HepG2 (cell line): ENCODE data around the gene SRP72. TPM values are rescaled to one million over a fixed set of nuclear protein-coding genes. Genes with fewer than 3 reads are reported as not detected.
A peak's percentile ranks its signal among the peaks of the same experiment; 100 is the strongest.

Source experiments
- EHMT2 ChIP-seq: fragments of 200-600 bp; sonication (generic); IDR thresholded peaks from 2 replicates; pipeline ENCODE4 v1.7.0; 2017; ENCODE audit warnings: antibody characterized with exemption, low read depth, low read length, borderline replicate concordance
- GATA4 ChIP-seq: sonication (generic); IDR thresholded peaks from 2 replicates; pipeline ENCODE4 v1.6.1; 2016; ENCODE audit warnings: antibody characterized with exemption, low read depth, borderline replicate concordance
- HNF4A ChIP-seq: sonication (generic); formaldehyde crosslinking; IDR thresholded peaks from 2 replicates; pipeline ENCODE4 v1.4.0; 2020; ENCODE audit warnings: missing genetic modification reagents
- KDM4B ChIP-seq: sonication (generic); formaldehyde crosslinking; IDR thresholded peaks from 2 replicates; pipeline ENCODE4 v1.4.0; 2020; ENCODE audit warnings: missing genetic modification reagents
- SALL1 ChIP-seq: sonication (generic); formaldehyde crosslinking; IDR thresholded peaks from 2 replicates; pipeline ENCODE4 v1.8.0; 2022; ENCODE audit warnings: mild to moderate bottlenecking, missing genetic modification reagents
- SP1 ChIP-seq, 2 experiments: fragments of 450-650 bp in 1 of 2; sonication (generic) in 1 of 2; formaldehyde crosslinking in 1 of 2; IDR thresholded peaks; 2 replicates each; pipeline versions ENCODE4 v1.4.0 to v1.6.1; 2016 to 2020; ENCODE audit warnings: missing genetic modification reagents in 1 of 2
- SP4 ChIP-seq: sonication (generic); formaldehyde crosslinking; IDR thresholded peaks from 2 replicates; pipeline ENCODE4 v1.8.1; 2023; ENCODE audit warnings: mild to moderate bottlenecking, missing genetic modification reagents
- STAG1 ChIP-seq: sonication (generic); formaldehyde crosslinking; IDR thresholded peaks from 2 replicates; pipeline ENCODE4 v1.4.0; 2020; ENCODE audit warnings: missing genetic modification reagents
- ZNF460 ChIP-seq: sonication (generic); formaldehyde crosslinking; IDR thresholded peaks from 2 replicates; pipeline ENCODE4 v1.5.1; 2020; ENCODE audit warnings: missing genetic modification reagents, mild to moderate bottlenecking, borderline replicate concordance
- ZNF577 ChIP-seq: sonication (generic); formaldehyde crosslinking; IDR thresholded peaks from 2 replicates; pipeline ENCODE4 v1.4.0; 2020; ENCODE audit warnings: mild to moderate bottlenecking, low read depth, missing genetic modification reagents, borderline replicate concordance
- ZNF652 ChIP-seq: IDR thresholded peaks from 2 replicates; pipeline ENCODE4 v1.6.1; 2016; ENCODE audit warnings: low read depth, borderline replicate concordance
- ZNF724P ChIP-seq: sonication (generic); formaldehyde crosslinking; IDR thresholded peaks from 2 replicates; pipeline ENCODE4 v1.8.0; 2022; ENCODE audit warnings: missing genetic modification reagents, borderline replicate concordance
- ZNF777 ChIP-seq: sonication (generic); formaldehyde crosslinking; IDR thresholded peaks from 2 replicates; pipeline ENCODE4 v1.4.0; 2020; ENCODE audit warnings: missing genetic modification reagents
- polyA plus RNA-seq, 8 experiments: library from polyadenylated mRNA; depleted of rRNA in 3 of 8; stranded (reverse) in 7 of 8; unstranded in 1 of 8; fragments of >200 nt; fragmentation: Illumina TruSeq in 4 of 8; extraction: Trizol in 4 of 8; gene quantifications; 2 replicates each; pipeline versions ENCODE4 v1.2.1 to v1.2.3, GENCODE V29; 2011 to 2016; ENCODE audit warnings: low read depth in 4 of 8, missing spikeins in 1 of 8, mixed read lengths in 1 of 8; ENCODE audit not compliant: insufficient read depth in 1 of 8
- total RNA-seq, 5 experiments: library from RNA; depleted of rRNA; stranded (reverse); fragments of >200 nt; fragmentation: Illumina TruSeq; extraction: Trizol; gene quantifications; 2 replicates each; pipeline ENCODE4 v1.2.3, GENCODE V29; 2016; ENCODE audit warnings: low read depth in 1 of 5
- TF ChIP-seq, protein P1 (sequence below): sonication (generic); formaldehyde crosslinking; IDR thresholded peaks from 2 replicates; pipeline ENCODE4 v1.5.0; 2020; ENCODE audit warnings: missing genetic modification reagents, mild to moderate bottlenecking, borderline replicate concordance
- TF ChIP-seq, protein P2 (sequence below): IDR thresholded peaks from 2 replicates; pipeline ENCODE4 v1.6.1; 2016; ENCODE audit warnings: missing genetic modification reagents, missing compliant biosample characterization
- TF ChIP-seq, protein P3 (sequence below): sonication (generic); formaldehyde crosslinking; IDR thresholded peaks from 2 replicates; pipeline ENCODE4 v1.4.0; 2020; ENCODE audit warnings: missing genetic modification reagents, mild to moderate bottlenecking, borderline replicate concordance
- TF ChIP-seq, protein P4 (sequence below): sonication (generic); formaldehyde crosslinking; IDR thresholded peaks from 2 replicates; pipeline ENCODE4 v1.4.0; 2020; ENCODE audit warnings: low read depth, mild to moderate bottlenecking, missing genetic modification reagents
- TF ChIP-seq, protein P5 (sequence below): sonication (generic); formaldehyde crosslinking; IDR thresholded peaks from 2 replicates; pipeline ENCODE4 v1.4.0; 2020; ENCODE audit warnings: mild to moderate bottlenecking, missing genetic modification reagents

SRP72 gene
- total and polyA plus RNA-seq, 2 of the 13 experiments (the other 11 are each of a cell fraction or from before 2014, with no cell fraction given), result 64.9 to 75.6 TPM

DNA sequence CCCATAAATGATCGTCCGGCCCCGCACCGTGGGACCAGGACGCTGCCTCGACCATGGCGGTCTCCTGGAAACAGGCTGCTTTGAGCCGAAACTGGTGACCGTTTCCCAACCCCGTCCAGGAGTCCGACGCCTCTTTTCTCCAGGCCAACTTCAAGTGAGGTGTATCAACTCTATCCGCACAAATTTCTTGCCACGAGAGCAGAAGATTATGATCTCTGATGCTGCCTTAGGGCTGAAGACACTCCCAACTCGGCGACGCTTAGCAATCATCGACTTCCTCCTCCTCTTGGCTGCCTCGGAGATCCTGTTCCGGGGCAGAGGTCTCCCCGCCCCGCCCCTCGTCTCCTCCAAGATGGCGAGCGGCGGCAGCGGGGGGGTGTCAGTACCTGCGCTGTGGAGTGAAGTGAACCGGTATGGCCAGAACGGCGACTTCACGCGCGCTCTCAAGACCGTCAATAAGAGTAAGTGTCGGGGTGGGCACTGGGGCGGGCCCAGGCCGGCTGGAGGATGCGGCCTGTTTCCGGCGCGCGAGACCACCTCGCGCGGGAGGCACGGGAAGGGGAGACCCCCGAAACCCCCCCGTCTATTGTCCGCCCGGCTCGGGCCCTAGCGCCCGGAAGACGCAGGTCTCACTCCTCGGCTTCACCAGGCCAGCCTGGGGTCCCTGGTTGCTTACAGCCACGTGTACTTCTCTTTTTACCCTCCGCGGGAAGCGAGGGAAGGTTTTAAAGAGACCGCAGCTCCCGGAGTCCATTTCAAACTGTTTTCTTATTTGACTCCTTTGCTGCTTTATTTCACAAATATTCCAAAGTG is at the start of gene SRP72 (continued):
- TF ChIP-seq KDM4B (0 out of 2 replicates have a peak, but pooled peaks have one; percentile 24), ZNF777 (CRISPR knock-in tag) (no peak; the same call in 1 of the 2 replicates), ZNF652 (no peak), HNF4A (CRISPR knock-in tag) (no peak), SALL1 (CRISPR knock-in tag) (peak; percentile 38; the same call in 1 of the 2 replicates), STAG1 (CRISPR knock-in tag) (no peak), EHMT2 (no peak), SP1 (IDR thresholded peaks at IDR 0.05) (no peak), SP1 (CRISPR knock-in tag; IDR thresholded peaks at IDR 0.05) (peak; percentile 95), SP4 (peak; percentile 92), ZNF724P (CRISPR knock-in tag) (no peak), ZNF460 (CRISPR knock-in tag) (no peak), ZNF577 (no peak), GATA4 (no peak)
- TF ChIP-seq, protein P1, sequence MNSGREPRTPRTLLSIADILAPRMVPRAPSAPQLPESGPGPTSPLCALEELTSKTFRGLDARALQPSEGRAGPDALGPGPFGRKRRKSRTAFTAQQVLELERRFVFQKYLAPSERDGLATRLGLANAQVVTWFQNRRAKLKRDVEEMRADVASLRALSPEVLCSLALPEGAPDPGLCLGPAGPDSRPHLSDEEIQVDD (CRISPR knock-in tag), result no peak
- TF ChIP-seq, protein P2, sequence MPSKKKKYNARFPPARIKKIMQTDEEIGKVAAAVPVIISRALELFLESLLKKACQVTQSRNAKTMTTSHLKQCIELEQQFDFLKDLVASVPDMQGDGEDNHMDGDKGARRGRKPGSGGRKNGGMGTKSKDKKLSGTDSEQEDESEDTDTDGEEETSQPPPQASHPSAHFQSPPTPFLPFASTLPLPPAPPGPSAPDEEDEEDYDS (CRISPR knock-in tag), result peak; percentile 71; the same call in 1 of the 2 replicates
- TF ChIP-seq, protein P3, sequence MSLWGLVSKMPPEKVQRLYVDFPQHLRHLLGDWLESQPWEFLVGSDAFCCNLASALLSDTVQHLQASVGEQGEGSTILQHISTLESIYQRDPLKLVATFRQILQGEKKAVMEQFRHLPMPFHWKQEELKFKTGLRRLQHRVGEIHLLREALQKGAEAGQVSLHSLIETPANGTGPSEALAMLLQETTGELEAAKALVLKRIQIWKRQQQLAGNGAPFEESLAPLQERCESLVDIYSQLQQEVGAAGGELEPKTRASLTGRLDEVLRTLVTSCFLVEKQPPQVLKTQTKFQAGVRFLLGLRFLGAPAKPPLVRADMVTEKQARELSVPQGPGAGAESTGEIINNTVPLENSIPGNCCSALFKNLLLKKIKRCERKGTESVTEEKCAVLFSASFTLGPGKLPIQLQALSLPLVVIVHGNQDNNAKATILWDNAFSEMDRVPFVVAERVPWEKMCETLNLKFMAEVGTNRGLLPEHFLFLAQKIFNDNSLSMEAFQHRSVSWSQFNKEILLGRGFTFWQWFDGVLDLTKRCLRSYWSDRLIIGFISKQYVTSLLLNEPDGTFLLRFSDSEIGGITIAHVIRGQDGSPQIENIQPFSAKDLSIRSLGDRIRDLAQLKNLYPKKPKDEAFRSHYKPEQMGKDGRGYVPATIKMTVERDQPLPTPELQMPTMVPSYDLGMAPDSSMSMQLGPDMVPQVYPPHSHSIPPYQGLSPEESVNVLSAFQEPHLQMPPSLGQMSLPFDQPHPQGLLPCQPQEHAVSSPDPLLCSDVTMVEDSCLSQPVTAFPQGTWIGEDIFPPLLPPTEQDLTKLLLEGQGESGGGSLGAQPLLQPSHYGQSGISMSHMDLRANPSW, result no peak
- TF ChIP-seq, protein P4, sequence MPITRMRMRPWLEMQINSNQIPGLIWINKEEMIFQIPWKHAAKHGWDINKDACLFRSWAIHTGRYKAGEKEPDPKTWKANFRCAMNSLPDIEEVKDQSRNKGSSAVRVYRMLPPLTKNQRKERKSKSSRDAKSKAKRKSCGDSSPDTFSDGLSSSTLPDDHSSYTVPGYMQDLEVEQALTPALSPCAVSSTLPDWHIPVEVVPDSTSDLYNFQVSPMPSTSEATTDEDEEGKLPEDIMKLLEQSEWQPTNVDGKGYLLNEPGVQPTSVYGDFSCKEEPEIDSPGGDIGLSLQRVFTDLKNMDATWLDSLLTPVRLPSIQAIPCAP (CRISPR knock-in tag), result no peak; the same call in 1 of the 2 replicates
- TF ChIP-seq, protein P5, sequence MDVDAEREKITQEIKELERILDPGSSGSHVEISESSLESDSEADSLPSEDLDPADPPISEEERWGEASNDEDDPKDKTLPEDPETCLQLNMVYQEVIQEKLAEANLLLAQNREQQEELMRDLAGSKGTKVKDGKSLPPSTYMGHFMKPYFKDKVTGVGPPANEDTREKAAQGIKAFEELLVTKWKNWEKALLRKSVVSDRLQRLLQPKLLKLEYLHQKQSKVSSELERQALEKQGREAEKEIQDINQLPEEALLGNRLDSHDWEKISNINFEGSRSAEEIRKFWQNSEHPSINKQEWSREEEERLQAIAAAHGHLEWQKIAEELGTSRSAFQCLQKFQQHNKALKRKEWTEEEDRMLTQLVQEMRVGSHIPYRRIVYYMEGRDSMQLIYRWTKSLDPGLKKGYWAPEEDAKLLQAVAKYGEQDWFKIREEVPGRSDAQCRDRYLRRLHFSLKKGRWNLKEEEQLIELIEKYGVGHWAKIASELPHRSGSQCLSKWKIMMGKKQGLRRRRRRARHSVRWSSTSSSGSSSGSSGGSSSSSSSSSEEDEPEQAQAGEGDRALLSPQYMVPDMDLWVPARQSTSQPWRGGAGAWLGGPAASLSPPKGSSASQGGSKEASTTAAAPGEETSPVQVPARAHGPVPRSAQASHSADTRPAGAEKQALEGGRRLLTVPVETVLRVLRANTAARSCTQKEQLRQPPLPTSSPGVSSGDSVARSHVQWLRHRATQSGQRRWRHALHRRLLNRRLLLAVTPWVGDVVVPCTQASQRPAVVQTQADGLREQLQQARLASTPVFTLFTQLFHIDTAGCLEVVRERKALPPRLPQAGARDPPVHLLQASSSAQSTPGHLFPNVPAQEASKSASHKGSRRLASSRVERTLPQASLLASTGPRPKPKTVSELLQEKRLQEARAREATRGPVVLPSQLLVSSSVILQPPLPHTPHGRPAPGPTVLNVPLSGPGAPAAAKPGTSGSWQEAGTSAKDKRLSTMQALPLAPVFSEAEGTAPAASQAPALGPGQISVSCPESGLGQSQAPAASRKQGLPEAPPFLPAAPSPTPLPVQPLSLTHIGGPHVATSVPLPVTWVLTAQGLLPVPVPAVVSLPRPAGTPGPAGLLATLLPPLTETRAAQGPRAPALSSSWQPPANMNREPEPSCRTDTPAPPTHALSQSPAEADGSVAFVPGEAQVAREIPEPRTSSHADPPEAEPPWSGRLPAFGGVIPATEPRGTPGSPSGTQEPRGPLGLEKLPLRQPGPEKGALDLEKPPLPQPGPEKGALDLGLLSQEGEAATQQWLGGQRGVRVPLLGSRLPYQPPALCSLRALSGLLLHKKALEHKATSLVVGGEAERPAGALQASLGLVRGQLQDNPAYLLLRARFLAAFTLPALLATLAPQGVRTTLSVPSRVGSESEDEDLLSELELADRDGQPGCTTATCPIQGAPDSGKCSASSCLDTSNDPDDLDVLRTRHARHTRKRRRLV, result no peak
